ENCODE measurements around the gene CLCN6.

Gene CLCN6

GRCh38 chr1:11805422-11806306 lies at the start of gene CLCN6, which contains the start of gene MTHFR:
Gene CLCN6 (plus strand): TSS chr1:11806191. CDS start chr1:11806263, 72 bp downstream.
Gene MTHFR (minus strand): TSS chr1:11805964. CDS start chr1:11803116, 2,848 bp downstream.
- peak; percentile 99 for DNase-seq (ENCODE audit: low read depth in 2 of 2)

GRCh38 chr1:11757047-11757446 lies 48.9 kb upstream of the CLCN6 start:
- no peak for DNase-seq (ENCODE audit: low read depth in 2 of 2)

- DNase-seq (ENCODE audit: low read depth in 2 of 2) = no peak
Measured at GRCh38 chr1:11759791-11760190, 46.2 kb upstream of the CLCN6 start.

- no peak for DNase-seq (ENCODE audit: low read depth in 2 of 2)
Measured at GRCh38 chr1:11761285-11761684, 44.7 kb upstream of the CLCN6 start.

- peak; percentile 14 to 20 for DNase-seq (ENCODE audit: low read depth in 2 of 2)
Measured at GRCh38 chr1:11761988-11762406, 44.0 kb upstream of the CLCN6 start, which contains the start of gene C1orf167. Gene C1orf167 (plus strand): TSS chr1:11762193. CDS start chr1:11764401, 2,208 bp downstream.

- no peak for DNase-seq (ENCODE audit: low read depth in 2 of 2)
Measured at GRCh38 chr1:11764115-11764514, 41.9 kb upstream of the CLCN6 start.

GRCh38 chr1:11764519-11764918 lies 41.5 kb upstream of the CLCN6 start:
- DNase-seq (ENCODE audit: low read depth in 2 of 2) = no peak

- DNase-seq (ENCODE audit: low read depth in 2 of 2) = no peak
Measured at GRCh38 chr1:11765661-11766428, 40.1 kb upstream of the CLCN6 start.

- no peak for DNase-seq (ENCODE audit: low read depth in 2 of 2)
Measured at GRCh38 chr1:11766429-11766776, 39.6 kb upstream of the CLCN6 start.

GRCh38 chr1:11767922-11768704 lies 37.9 kb upstream of the CLCN6 start:
- no peak for DNase-seq (ENCODE audit: low read depth in 2 of 2)

GRCh38 chr1:11768821-11769220 lies 37.2 kb upstream of the CLCN6 start:
- no peak for DNase-seq (ENCODE audit: low read depth in 2 of 2)

- DNase-seq (ENCODE audit: low read depth in 2 of 2) = no peak
Measured at GRCh38 chr1:11769274-11769673, 36.7 kb upstream of the CLCN6 start.

GRCh38 chr1:11770011-11770410 lies 36.0 kb upstream of the CLCN6 start:
- no peak for DNase-seq (ENCODE audit: low read depth in 2 of 2)

- no peak for DNase-seq (ENCODE audit: low read depth in 2 of 2)
Measured at GRCh38 chr1:11771481-11772043, 34.4 kb upstream of the CLCN6 start.

- DNase-seq (ENCODE audit: low read depth in 2 of 2) = no peak
Measured at GRCh38 chr1:11772458-11772857, 33.5 kb upstream of the CLCN6 start.

- no peak for DNase-seq (ENCODE audit: low read depth in 2 of 2)
Measured at GRCh38 chr1:11774753-11775152, 31.2 kb upstream of the CLCN6 start.

- no peak for DNase-seq (ENCODE audit: low read depth in 2 of 2)
Measured at GRCh38 chr1:11777658-11778322, 28.2 kb upstream of the CLCN6 start.

GRCh38 chr1:11778336-11778735 lies 27.7 kb upstream of the CLCN6 start:
- no peak for DNase-seq (ENCODE audit: low read depth in 2 of 2)

GRCh38 chr1:11778844-11779623 lies 27.0 kb upstream of the CLCN6 start:
- no peak for DNase-seq (ENCODE audit: low read depth in 2 of 2)

- no peak for DNase-seq (ENCODE audit: low read depth in 2 of 2)
Measured at GRCh38 chr1:11779715-11780379, 26.1 kb upstream of the CLCN6 start.
